HepG2 (cell line): ENCODE data around the gene HMCN2.

Experiments used
- GATAD1 ChIP-seq: IDR thresholded peaks from 2 replicates; pipeline ENCODE4 v1.6.1; 2016; ENCODE audit warnings: missing genetic modification reagents, missing compliant biosample characterization
- POLR2AphosphoS2 ChIP-seq: IDR thresholded peaks from 2 replicates; pipeline ENCODE4 v1.6.1; 2011; ENCODE audit warnings: low read depth, low read length, improper control_type of control experiment
- ZNF678 ChIP-seq: sonication (generic); formaldehyde crosslinking; IDR thresholded peaks from 2 replicates; pipeline ENCODE4 v1.4.0; 2020; ENCODE audit warnings: mild to moderate bottlenecking, missing genetic modification reagents

GRCh38 chr9:130295431-130295830 lies 29.9 kb downstream of the HMCN2 start:
- no peak for TF ChIP-seq POLR2AphosphoS2
- TF ChIP-seq ZNF678 = no peak
- TF ChIP-seq GATAD1 (CRISPR knock-in tag) = no peak
